A549 (cell line): Measurements from ENCODE around the gene HEXIM2. TPM values are rescaled to one million over a fixed set of nuclear protein-coding genes. Genes with fewer than 3 reads are reported as not detected.

ENCODE experiments used
- ATAC-seq, 2 experiments: fragments of 200-7000 bp in 1 of 2; fragments of >200 bp in 1 of 2; cut with Nextera tagmentation in 1 of 2; cut with Tn5 transposase in 1 of 2; 3 replicates each; pipeline versions ENCODE4 v1.8.0 to v1.9.1; 2018 to 2020; ENCODE audit warnings: mild to moderate bottlenecking in 1 of 2, moderate library complexity in 1 of 2
- CTCF ChIA-PET: fragments of 300-600 bp; sonication (Branson Sonifier 250); formaldehyde crosslinking; extraction: SDS; loops from one replicate; lab custom pipeline; 2021; ENCODE audit warnings: antibody characterized with exemption, inconsistent platforms; lab: Yijun Ruan, JAX
- POLR2A ChIA-PET: fragments of 350-600 bp; formaldehyde crosslinking; extraction: SDS; loops from one replicate; lab custom pipeline; 2021; ENCODE audit warnings: antibody characterized with exemption, inconsistent platforms; lab: Yijun Ruan, JAX
- DNase-seq, 2 experiments: peaks; one replicate each; pipeline versions ENCODE4 v3.0.0 to v3.0.0-alpha.2; 2011 to 2016; ENCODE audit warnings: low read depth in 1 of 2, low spot score in 1 of 2
- FAIRE-seq: peaks from 2 replicates; lab custom pipeline; 2011; peaks lifted over from hg19 to GRCh38; lab: Jason Lieb, UNC
- H3K27ac ChIP-seq, 2 experiments: fragments of >200 bp; sonication (Bioruptor Twin); formaldehyde crosslinking; 3 replicates each; pipeline ENCODE4 v1.5.1; 2016 to 2017
- H3K4me1 ChIP-seq: fragments of >200 bp; sonication (Bioruptor Twin); formaldehyde crosslinking; 3 replicates; pipeline ENCODE4 v1.6.1; 2016
- H3K4me2 ChIP-seq: fragments of >200 bp; sonication (Bioruptor Twin); formaldehyde crosslinking; 3 replicates; pipeline ENCODE4 v1.6.1; 2016
- H3K4me3 ChIP-seq: fragments of >200 bp; sonication (Bioruptor Twin); formaldehyde crosslinking; 3 replicates; pipeline ENCODE4 v1.5.1; 2016
- H3K9me3 ChIP-seq: fragments of >200 bp; sonication (Bioruptor Twin); formaldehyde crosslinking; 3 replicates; pipeline ENCODE4 v1.6.1; 2016
- ATOH8 ChIP-seq: fragments of 250-450 bp; sonication (Bioruptor Pico); IDR thresholded peaks from 2 replicates; pipeline ENCODE4 v1.5.0; 2020; ENCODE audit warnings: low read depth, mild to moderate bottlenecking, moderate library complexity
- CEBPB ChIP-seq, 2 experiments: fragments of >200 bp in 1 of 2; sonication (Bioruptor Twin) in 1 of 2; formaldehyde crosslinking in 1 of 2; IDR thresholded peaks; 2 replicates each; pipeline ENCODE4 v1.6.1; 2012 to 2016
- CHD2 ChIP-seq: fragments of 150-350 bp; IDR thresholded peaks from 2 replicates; pipeline ENCODE4 v1.6.1; 2014; ENCODE audit warnings: low read length; ENCODE audit not compliant: partially characterized antibody
- E2F6 ChIP-seq: IDR thresholded peaks from 2 replicates; pipeline ENCODE4 v1.6.1; 2012; ENCODE audit warnings: low read depth, borderline replicate concordance
- FOSB ChIP-seq: fragments of 250-450 bp; sonication (Bioruptor Pico); IDR thresholded peaks from 2 replicates; pipeline ENCODE4 v1.5.0; 2020; ENCODE audit warnings: mild to moderate bottlenecking, moderate library complexity
- FOXS1 ChIP-seq: fragments of 250-450 bp; sonication (Bioruptor Pico); IDR thresholded peaks from 2 replicates; pipeline ENCODE4 v1.5.0; 2020; ENCODE audit warnings: mild to moderate bottlenecking, moderate library complexity
- HDAC2 ChIP-seq: fragments of 200-600 bp; sonication (generic); IDR thresholded peaks from 2 replicates; pipeline ENCODE4 v1.6.1; 2016
- HEYL ChIP-seq: fragments of 250-450 bp; sonication (Bioruptor Pico); IDR thresholded peaks from 2 replicates; pipeline ENCODE4 v1.8.0; 2021; ENCODE audit warnings: mild to moderate bottlenecking, moderate library complexity
- HOXA7 ChIP-seq: fragments of 250-450 bp; sonication (Bioruptor Pico); IDR thresholded peaks from 2 replicates; pipeline ENCODE4 v1.5.0; 2020; ENCODE audit warnings: mild to moderate bottlenecking, moderate library complexity
- JUNB ChIP-seq: fragments of >200 bp; sonication (Bioruptor Twin); formaldehyde crosslinking; IDR thresholded peaks from 2 replicates; pipeline ENCODE4 v1.6.1; 2016
- KDM1A ChIP-seq: fragments of 200-600 bp; sonication (generic); IDR thresholded peaks from 2 replicates; pipeline ENCODE4 v1.6.1; 2016; ENCODE audit warnings: low read depth, mild to moderate bottlenecking
- MAX ChIP-seq: IDR thresholded peaks from 2 replicates; pipeline ENCODE4 v1.6.1; 2012
- MAZ ChIP-seq: fragments of 150-350 bp; IDR thresholded peaks from 2 replicates; pipeline ENCODE4 v1.6.1; 2014; ENCODE audit warnings: antibody characterized with exemption, low read depth, low read length, borderline replicate concordance
- MYC ChIP-seq: IDR thresholded peaks from 2 replicates; pipeline ENCODE4 v1.6.1; 2012; ENCODE audit warnings: mild to moderate bottlenecking, inconsistent platforms, low read length, improper control_type of control experiment, borderline replicate concordance
- NFE2L2 ChIP-seq: fragments of 150-350 bp; conservative IDR thresholded peaks from 2 replicates; pipeline ENCODE4 v1.6.1; 2014; ENCODE audit warnings: low read length
- PHF8 ChIP-seq: fragments of 200-600 bp; sonication (generic); IDR thresholded peaks from 2 replicates; pipeline ENCODE4 v1.6.1; 2016; ENCODE audit warnings: low read depth, mild to moderate bottlenecking, antibody characterized with exemption, moderate library complexity, borderline replicate concordance
- POLR2A ChIP-seq: IDR thresholded peaks from 2 replicates; pipeline ENCODE4 v1.6.1; 2012; ENCODE audit warnings: mild to moderate bottlenecking, low read length
- POLR2AphosphoS2 ChIP-seq: conservative IDR thresholded peaks from 2 replicates; pipeline ENCODE4 v1.6.1; 2012; ENCODE audit warnings: low read length, improper control_type of control experiment, inconsistent platforms
- RAD21 ChIP-seq, 2 experiments: fragments of >200 bp in 1 of 2; sonication (Bioruptor Twin) in 1 of 2; formaldehyde crosslinking in 1 of 2; IDR thresholded peaks in 1 of 2; conservative IDR thresholded peaks in 1 of 2; 2 replicates in 1 of 2; 3 replicates in 1 of 2; pipeline ENCODE4 v1.6.1; 2012 to 2018; ENCODE audit warnings: inconsistent platforms in 1 of 2
- RNF2 ChIP-seq: fragments of 200-600 bp; sonication (generic); IDR thresholded peaks from 2 replicates; pipeline ENCODE4 v1.6.1; 2016; ENCODE audit warnings: low read depth, mild to moderate bottlenecking, antibody characterized with exemption, moderate library complexity, borderline replicate concordance
- TFCP2L1 ChIP-seq: fragments of 250-450 bp; sonication (Bioruptor Pico); IDR thresholded peaks from 2 replicates; pipeline ENCODE4 v1.5.0; 2021; ENCODE audit warnings: mild to moderate bottlenecking
- USF2 ChIP-seq: fragments of 450-650 bp; IDR thresholded peaks from 2 replicates; pipeline ENCODE4 v1.6.1; 2014; ENCODE audit warnings: antibody characterized with exemption
- ZC3H11A ChIP-seq: fragments of 450-650 bp; IDR thresholded peaks from 2 replicates; pipeline ENCODE4 v1.6.1; 2014; ENCODE audit warnings: antibody characterized with exemption, mild to moderate bottlenecking
- ZFP36 ChIP-seq: fragments of 450-650 bp; IDR thresholded peaks from 2 replicates; pipeline ENCODE4 v1.6.1; 2014; ENCODE audit warnings: borderline replicate concordance; ENCODE audit not compliant: partially characterized antibody
- WGBS: methylation state at CpG from one replicate; pipeline ENCODE4 v1.1.6; 2017; ENCODE audit errors: missing lambda C conversion rate; 5-methylcytosine and 5-hydroxymethylcytosine counted together
- polyA plus RNA-seq, 4 experiments: library from polyadenylated mRNA; depleted of rRNA in 3 of 4; stranded (reverse); fragments of >200 nt; fragmentation: RNase III in 1 of 4; extraction: RNeasy Plus Mini Kit Qiagen cat#74134 plus additional on column Dnase treatment in 1 of 4; gene quantifications; 2 replicates in 3 of 4; 3 replicates in 1 of 4; pipeline ENCODE4 v1.2.3, GENCODE V29; 2011 to 2017
- TF ChIP-seq, protein P1 (sequence below): fragments of >200 bp; sonication (Bioruptor Twin); formaldehyde crosslinking; IDR thresholded peaks from 3 replicates; pipeline ENCODE4 v1.5.1; 2016

Gene HEXIM2
- polyA plus RNA-seq, 2 of the 4 experiments (the other 2 are of a cell fraction): 15.5 to 23.1 TPM

GRCh38 chr17:45155483-45155882, 6.2 kb upstream of the HEXIM2 start:
- ChIA-PET CTCF (interaction anchor here (1.1 to 43.5 kb wide), 6 partner anchors 13 to 697 kb away, joined by 3 to 2147 read pairs (median 274); partner anchors contain the start of genes ACBD4, FMNL1, HEXIM2 and PLCD3), POLR2A (interaction anchor here (0.6 to 1.8 kb wide), 5 partner anchors 13 to 74 kb away, joined by 5 to 18 read pairs (median 8); no protein-coding TSS in a partner anchor)
- DNase-seq: no peak
- WGBS: 89% methylated on average over 2 of the region's 2 CpGs
- FAIRE-seq: no peak
- Histone ChIP-seq H3K9me3 (no peaks in the 10 kb centered on the region), H3K4me3 (no peak overlapping the region), H3K27ac (peak overlapping the region; percentile 21 to 68; a peak in 4 of 6 replicates), H3K4me2 (no peak overlapping the region), H3K4me1 (peaks cover 48% of the 10 kb centered on the region)
- no peak for ATAC-seq
- TF ChIP-seq MAX (no peak), FOXS1 (CRISPR knock-in tag) (no peak), MYC (no peak), JUNB (no peak), HOXA7 (CRISPR knock-in tag) (no peak), MAZ (no peak), POLR2A (no peak), ATOH8 (CRISPR knock-in tag) (no peak), PHF8 (no peak), CHD2 (no peak), NFE2L2 (no peak), RAD21 (conservative IDR thresholded peaks at IDR 0.05 in 1 of 2, IDR thresholded peaks at IDR 0.05 in 1 of 2) (no peak), HEYL (CRISPR knock-in tag) (no peak), KDM1A (no peak)

DNA sequence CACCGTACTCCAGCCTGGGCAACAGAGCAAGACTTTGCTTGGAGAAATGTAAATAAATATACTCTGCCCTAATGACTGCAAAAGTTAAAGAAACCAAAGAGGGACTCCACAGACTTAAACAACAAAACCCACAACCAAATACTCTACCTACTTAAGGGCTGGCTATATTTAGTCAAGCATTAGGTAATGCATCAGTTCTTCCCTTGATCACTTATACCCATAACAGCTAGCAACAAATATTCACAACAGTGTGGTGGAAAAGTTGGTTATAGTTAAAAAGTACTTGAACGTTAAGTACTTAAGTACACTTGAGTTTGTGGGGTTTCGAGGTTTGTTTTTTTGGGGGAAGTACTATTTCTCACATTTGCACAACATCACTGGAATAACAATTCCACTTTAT, 5.4 kb upstream of the HEXIM2 start:
- 90% methylated on average over 3 of the region's 3 CpGs for WGBS
- TF ChIP-seq RNF2: no peak
- no peak for TF ChIP-seq ZC3H11A
- CTCF ChIA-PET: interaction anchor here (1.2 to 43.5 kb wide), 5 partner anchors 12 to 91 kb away, joined by 4 to 2147 read pairs (median 540); partner anchors contain the start of genes ACBD4, FMNL1, HEXIM2 and PLCD3
- FAIRE-seq: no peak
- no peak overlapping the region for H3K4me2 ChIP-seq
- no peaks in the 10 kb centered on the region for H3K9me3 ChIP-seq
- ATAC-seq: no peak
- H3K4me3 ChIP-seq: no peak overlapping the region
- H3K27ac ChIP-seq: peak overlapping the region in 1 of 2 experiments; percentile 68; a peak in 2 of 6 replicates
- POLR2A ChIA-PET: interaction anchor here (1.7 to 1.8 kb wide), 2 partner anchors 8 to 17 kb away, joined by 13 to 18 read pairs; partner anchors contain the start of gene HEXIM1
- peaks cover 48% of the 10 kb centered on the region for H3K4me1 ChIP-seq
- no peak for DNase-seq

GRCh38 chr17:45160447-45161287, 1.0 kb upstream of the HEXIM2 start:
- H3K4me3 ChIP-seq: peak overlapping the region; percentile 81
- FAIRE-seq: no peak
- POLR2A ChIA-PET: interaction anchor here (0.6 to 4.9 kb wide), 16 partner anchors 11 to 156 kb away, joined by 3 to 404 read pairs (median 8); partner anchors contain the start of genes ACBD4, HEXIM1, MAP3K14 and NMT1
- TF ChIP-seq CEBPB (IDR thresholded peaks at IDR 0.05) (peak in 1 of 2 experiments; percentile 56; a peak in 2 of 4 replicates), HDAC2 (no peak), E2F6 (peak; percentile 17; the same call in 1 of the 2 replicates), TFCP2L1 (CRISPR knock-in tag) (peak; percentile 77; the same call in 1 of the 2 replicates), USF2 (no peak), POLR2AphosphoS2 (no peak), CHD2 (no peak), POLR2A (peak; percentile 59), RAD21 (conservative IDR thresholded peaks at IDR 0.05 in 1 of 2, IDR thresholded peaks at IDR 0.05 in 1 of 2) (peak in 1 of 2 experiments; percentile 42; a peak in 4 of 5 replicates), FOSB (peak; percentile 66), HOXA7 (CRISPR knock-in tag) (peak; percentile 67; the same call in 1 of the 2 replicates), ZFP36 (peak; percentile 1), ATOH8 (CRISPR knock-in tag) (peak; percentile 58; the same call in 1 of the 2 replicates)
- TF ChIP-seq, protein P1, sequence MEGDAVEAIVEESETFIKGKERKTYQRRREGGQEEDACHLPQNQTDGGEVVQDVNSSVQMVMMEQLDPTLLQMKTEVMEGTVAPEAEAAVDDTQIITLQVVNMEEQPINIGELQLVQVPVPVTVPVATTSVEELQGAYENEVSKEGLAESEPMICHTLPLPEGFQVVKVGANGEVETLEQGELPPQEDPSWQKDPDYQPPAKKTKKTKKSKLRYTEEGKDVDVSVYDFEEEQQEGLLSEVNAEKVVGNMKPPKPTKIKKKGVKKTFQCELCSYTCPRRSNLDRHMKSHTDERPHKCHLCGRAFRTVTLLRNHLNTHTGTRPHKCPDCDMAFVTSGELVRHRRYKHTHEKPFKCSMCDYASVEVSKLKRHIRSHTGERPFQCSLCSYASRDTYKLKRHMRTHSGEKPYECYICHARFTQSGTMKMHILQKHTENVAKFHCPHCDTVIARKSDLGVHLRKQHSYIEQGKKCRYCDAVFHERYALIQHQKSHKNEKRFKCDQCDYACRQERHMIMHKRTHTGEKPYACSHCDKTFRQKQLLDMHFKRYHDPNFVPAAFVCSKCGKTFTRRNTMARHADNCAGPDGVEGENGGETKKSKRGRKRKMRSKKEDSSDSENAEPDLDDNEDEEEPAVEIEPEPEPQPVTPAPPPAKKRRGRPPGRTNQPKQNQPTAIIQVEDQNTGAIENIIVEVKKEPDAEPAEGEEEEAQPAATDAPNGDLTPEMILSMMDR: peak; percentile 22
- under 1% methylated on average over 48 of the region's 48 CpGs for WGBS
- peak; percentile 59 to 69 for ATAC-seq
- peaks cover 39% of the 10 kb centered on the region for H3K4me1 ChIP-seq
- CTCF ChIA-PET: interaction anchor here (0.6 to 43.5 kb wide), 8 partner anchors 9 to 1009 kb away, joined by 3 to 2147 read pairs (median 48); partner anchors contain the start of genes ACBD4, FMNL1, HEXIM1 and PLCD3
- DNase-seq: peak; percentile 68 to 85
- peak overlapping the region; percentile 89 for H3K4me2 ChIP-seq
- H3K27ac ChIP-seq: peak overlapping the region; percentile 98 to 99
- H3K9me3 ChIP-seq: no peaks in the 10 kb centered on the region
